GM23338 (cell line): ENCODE results near the gene CIT. TPM values are rescaled to one million over a fixed set of nuclear protein-coding genes. Genes with fewer than 3 reads are reported as not detected.

ENCODE experiments used
- ATAC-seq: fragments of 200-7000 bp; cut with Tn5 transposase; 3 replicates; pipeline ENCODE4 v1.9.1; 2020
- DNase-seq: peaks from one replicate; pipeline ENCODE4 v3.0.0-alpha.2; 2015; ENCODE audit warnings: low spot score
- H2AFZ ChIP-seq: fragments of 200-600 bp; sonication (generic); 2 replicates; pipeline ENCODE4 v1.8.0; 2016; ENCODE audit warnings: antibody characterized with exemption, mild to moderate bottlenecking, moderate library complexity
- H3F3A ChIP-seq: fragments of 200-600 bp; sonication (generic); replicated peaks from 2 replicates; pipeline ENCODE4 v1.8.0; 2017; ENCODE audit warnings: antibody characterized with exemption, mixed run types, low read depth
- H3K27ac ChIP-seq: fragments of 200-600 bp; sonication (generic); 2 replicates; pipeline ENCODE4 v1.6.1; 2016; ENCODE audit warnings: low read depth
- H3K27me3 ChIP-seq: fragments of 200-600 bp; sonication (generic); 2 replicates; pipeline ENCODE4 v1.8.0; 2016; ENCODE audit warnings: mild to moderate bottlenecking, mixed run types, moderate library complexity; ENCODE audit not compliant: insufficient read depth
- H3K36me3 ChIP-seq: fragments of 200-600 bp; sonication (generic); 2 replicates; pipeline ENCODE4 v1.8.0; 2016; ENCODE audit warnings: mild to moderate bottlenecking; ENCODE audit not compliant: insufficient read depth
- H3K4me1 ChIP-seq: fragments of 200-600 bp; sonication (generic); 2 replicates; pipeline ENCODE4 v1.8.0; 2016; ENCODE audit warnings: mild to moderate bottlenecking, moderate library complexity; ENCODE audit not compliant: insufficient read depth
- H3K4me2 ChIP-seq: fragments of 200-600 bp; sonication (generic); 2 replicates; pipeline ENCODE4 v1.7.1; 2017; ENCODE audit warnings: mixed run types
- H3K4me3 ChIP-seq: fragments of 200-600 bp; sonication (generic); 2 replicates; pipeline ENCODE4 v1.6.1; 2016; ENCODE audit warnings: mixed run types
- H3K79me2 ChIP-seq: fragments of 200-600 bp; sonication (generic); replicated peaks from 2 replicates; pipeline ENCODE4 v1.8.0; 2017; ENCODE audit warnings: mild to moderate bottlenecking; ENCODE audit not compliant: insufficient read depth
- H3K9me2 ChIP-seq: fragments of 200-600 bp; sonication (generic); 2 replicates; pipeline ENCODE4 v1.8.0; 2017; ENCODE audit not compliant: insufficient read depth
- H4K20me1 ChIP-seq: fragments of 200-600 bp; sonication (generic); replicated peaks from 2 replicates; pipeline ENCODE4 v1.8.0; 2017; ENCODE audit warnings: mild to moderate bottlenecking; ENCODE audit not compliant: insufficient read depth
- H3K27ac Mint-ChIP-seq: 2 replicates; pipeline ENCODE4 v1.8.0; 2020; ENCODE audit warnings: inconsistent platforms, mild to moderate bottlenecking, moderate library complexity, mixed read lengths
- H3K27me3 Mint-ChIP-seq: 3 replicates; pipeline ENCODE4 v1.8.0; 2022; ENCODE audit warnings: low read depth, mild to moderate bottlenecking, moderate library complexity, mixed read lengths, inconsistent platforms; ENCODE audit not compliant: insufficient read depth, poor library complexity
- H3K36me3 Mint-ChIP-seq: 3 replicates; pipeline ENCODE4 v1.8.0; 2021; ENCODE audit warnings: low read depth, mild to moderate bottlenecking, inconsistent platforms, moderate library complexity, mixed read lengths
- H3K4me1 Mint-ChIP-seq: 3 replicates; pipeline ENCODE4 v1.8.0; 2020; ENCODE audit warnings: mild to moderate bottlenecking, inconsistent platforms, mixed read lengths
- H3K4me3 Mint-ChIP-seq: 3 replicates; pipeline ENCODE4 v1.8.0; 2021; ENCODE audit warnings: moderate library complexity, mild to moderate bottlenecking, inconsistent platforms, mixed read lengths
- H3K9me3 Mint-ChIP-seq: 3 replicates; pipeline ENCODE4 v1.8.0; 2020; ENCODE audit warnings: moderate library complexity, mild to moderate bottlenecking, inconsistent platforms, mixed read lengths
- CTCF ChIP-seq, 2 experiments: fragments of 200-600 bp in 1 of 2; sonication (generic) in 1 of 2; conservative IDR thresholded peaks; 2 replicates each; pipeline versions ENCODE4 v1.5.1 to v1.6.1; 2016 to 2017; ENCODE audit warnings: antibody characterized with exemption in 2 of 2, low read depth in 2 of 2, mild to moderate bottlenecking in 2 of 2, moderate library complexity in 1 of 2
- ETS1 ChIP-seq: IDR thresholded peaks from 2 replicates; pipeline ENCODE4 v1.6.1; 2016; ENCODE audit warnings: antibody characterized with exemption
- EZH2 ChIP-seq: fragments of 200-600 bp; sonication (generic); IDR thresholded peaks from one replicate; pipeline ENCODE4 v1.8.0; 2017; ENCODE audit warnings: antibody characterized with exemption, mild to moderate bottlenecking, low read depth; ENCODE audit not compliant: unreplicated experiment
- EZH2phosphoT487 ChIP-seq: fragments of 200-600 bp; sonication (generic); IDR thresholded peaks from one replicate; pipeline ENCODE4 v1.8.1; 2018; ENCODE audit warnings: antibody characterized with exemption; ENCODE audit not compliant: unreplicated experiment
- JUNB ChIP-seq: IDR thresholded peaks from one replicate; pipeline ENCODE4 v1.6.1; 2016; ENCODE audit warnings: antibody characterized with exemption; ENCODE audit not compliant: unreplicated experiment
- NANOG ChIP-seq: IDR thresholded peaks from 2 replicates; pipeline ENCODE4 v1.6.1; 2016; ENCODE audit warnings: antibody characterized with exemption, borderline replicate concordance
- POLR2AphosphoS5 ChIP-seq: IDR thresholded peaks from 2 replicates; pipeline ENCODE4 v1.6.1; 2016; ENCODE audit warnings: antibody characterized with exemption, low read depth
- REST ChIP-seq: IDR thresholded peaks from one replicate; pipeline ENCODE4 v1.6.1; 2018; ENCODE audit warnings: antibody characterized with exemption; ENCODE audit not compliant: unreplicated experiment
- ZNF114 ChIP-seq: fragments of 250-450 bp; sonication (Bioruptor Pico); IDR thresholded peaks from 2 replicates; pipeline ENCODE4 v1.5.0; 2020; ENCODE audit warnings: mild to moderate bottlenecking, moderate library complexity
- ZNF331 ChIP-seq: fragments of 250-450 bp; sonication (Bioruptor Pico); IDR thresholded peaks from 2 replicates; pipeline ENCODE4 v1.5.0; 2020; ENCODE audit warnings: low read depth, mild to moderate bottlenecking, moderate library complexity
- polyA plus RNA-seq: library from polyadenylated mRNA; unstranded; fragments of >200 nt; fragmentation: Nextera tagmentation; extraction: Ambion mirVana; gene quantifications from 2 replicates; pipeline ENCODE4 v1.2.1, GENCODE V29; 2016
- total RNA-seq: library from RNA; depleted of rRNA; stranded (reverse); fragments of >200 nt; shearing (Covaris generic); gene quantifications from 2 replicates; pipeline ENCODE4 v1.2.3, GENCODE V29; 2014

Gene CIT
- total and polyA plus RNA-seq, 2 experiments from 2014 or later = 9.7 to 47.8 TPM

GRCh38 chr12:119788786-119789185 is 88.3 kb downstream of the CIT start (continued):
- no peak for TF ChIP-seq REST

GRCh38 chr12:119786539-119786938 is 90.6 kb downstream of the CIT start:
- ATAC-seq = no peak
- Histone ChIP-seq H3F3A (no peaks in the 10 kb centered on the region), H3K79me2 (no peaks in the 10 kb centered on the region), H3K4me3 (no peak overlapping the region), H3K27ac (no peak overlapping the region), H4K20me1 (no peaks in the 10 kb centered on the region), H2AFZ (no peak overlapping the region), H3K4me1 (no peaks in the 10 kb centered on the region), H3K9me2 (no peaks in the 10 kb centered on the region), H3K27me3 (no peaks in the 10 kb centered on the region), H3K36me3 (peaks cover 7% of the 10 kb centered on the region), H3K4me2 (no peak overlapping the region)
- Mint-ChIP-seq H3K4me3 (no peak overlapping the region), H3K27ac (no peak overlapping the region), H3K4me1 (no peaks in the 10 kb centered on the region), H3K27me3 (peaks cover 6% of the 10 kb centered on the region), H3K36me3 (peaks cover 47% of the 10 kb centered on the region), H3K9me3 (peaks cover 3% of the 10 kb centered on the region; the same call in 2 of the 3 replicates)
- no peak for TF ChIP-seq POLR2AphosphoS5
- no peak for DNase-seq

- H3K27ac Mint-ChIP-seq = no peak overlapping the region
- no peaks in the 10 kb centered on the region for H3K79me2 ChIP-seq
- no peak overlapping the region for H3K4me3 Mint-ChIP-seq
- no peak overlapping the region for H3K4me3 ChIP-seq
- H3K27me3 Mint-ChIP-seq = peaks cover 2% of the 10 kb centered on the region
- no peak overlapping the region for H2AFZ ChIP-seq
- H3K9me2 ChIP-seq = no peaks in the 10 kb centered on the region
- H3K4me1 ChIP-seq = no peaks in the 10 kb centered on the region
- ATAC-seq (no peak), DNase-seq (no peak)
- H3K4me2 ChIP-seq = no peak overlapping the region
- H3K4me1 Mint-ChIP-seq = peaks cover 7% of the 10 kb centered on the region; the same call in 2 of the 3 replicates
- no peaks in the 10 kb centered on the region for H3K27me3 ChIP-seq
- H3K36me3 ChIP-seq = peaks cover 7% of the 10 kb centered on the region
- no peaks in the 10 kb centered on the region for H3F3A ChIP-seq
- peaks cover 55% of the 10 kb centered on the region for H3K36me3 Mint-ChIP-seq
- no peaks in the 10 kb centered on the region for H4K20me1 ChIP-seq
- peaks cover 3% of the 10 kb centered on the region; the same call in 2 of the 3 replicates for H3K9me3 Mint-ChIP-seq
- no peak overlapping the region for H3K27ac ChIP-seq
- TF ChIP-seq CTCF (conservative IDR thresholded peaks at IDR 0.05; ENCODE audit: low read depth in 2 of 2) (no peak), EZH2phosphoT487 (no peak), ETS1 (no peak), ZNF331 (CRISPR knock-in tag) (no peak), POLR2AphosphoS5 (no peak), NANOG (no peak), EZH2 (no peak), REST (no peak), JUNB (no peak), ZNF114 (no peak)
These were observed 92.4 kb downstream of the CIT start for GRCh38 chr12:119784673-119785072.
